Thyroid gland (tissue), 4 donors: Measurements from ENCODE around the gene SH3TC1. TPM values are rescaled to one million over a fixed set of nuclear protein-coding genes. Genes with fewer than 3 reads are reported as not detected.

Experiments used
- DNase-seq, 2 donors: peaks; one replicate each; pipeline ENCODE4 v3.0.0-alpha.2; 2019
- H3K27ac ChIP-seq, 3 donors: fragments of 200-600 bp; sonication (generic); 1 replicate in 2 of 3; 2 replicates in 1 of 3; pipeline ENCODE4 v1.5.1; 2016 to 2019; ENCODE audit warnings: mild to moderate bottlenecking in 1 of 3, moderate library complexity in 1 of 3
- H3K27me3 ChIP-seq: fragments of 200-600 bp; sonication (generic); one replicate; pipeline ENCODE4 v1.5.1; 2019
- H3K36me3 ChIP-seq, 2 donors: fragments of 200-600 bp; sonication (generic); one replicate each; pipeline ENCODE4 v1.5.1; 2016 to 2019
- H3K4me1 ChIP-seq, 2 donors: fragments of 200-600 bp; sonication (generic); one replicate each; pipeline ENCODE4 v1.5.1; 2017 to 2019
- H3K4me3 ChIP-seq, 3 donors: fragments of 200-600 bp; sonication (generic); replicated peaks in 1 of 3; 1 replicate in 2 of 3; 2 replicates in 1 of 3; pipeline ENCODE4 v1.5.1; 2016; ENCODE audit warnings: mild to moderate bottlenecking in 1 of 3
- H3K9me3 ChIP-seq: fragments of 200-600 bp; sonication (generic); one replicate; pipeline ENCODE4 v1.5.1; 2017
- POLR2A ChIP-seq, 2 donors: fragments of 450-650 bp; IDR thresholded peaks; one replicate each; pipeline ENCODE4 v1.6.1; 2017; ENCODE audit warnings: antibody characterized with exemption in 2 of 2, mild to moderate bottlenecking in 2 of 2, moderate library complexity in 1 of 2
- WGBS, 2 donors: methylation state at CpG; one replicate each; pipeline ENCODE4 v1.1.5; 2017; 5-methylcytosine and 5-hydroxymethylcytosine counted together
- intact Hi-C: fragments of 100-400 bp; cut with DNase I; formaldehyde crosslinking; loops from one replicate; pipeline ENCODE4 v1.15.1; 2023
- total RNA-seq, 4 donors: library from RNA; depleted of rRNA; stranded (reverse); fragments of >200 nt; gene quantifications; one replicate each; pipeline ENCODE4 v1.2.3, GENCODE V29; 2016
- TF ChIP-seq, protein P1 (sequence below), 6 experiments: fragments of 200-600 bp in 3 of 6; fragments of 450-650 bp in 3 of 6; sonication (generic) in 3 of 6; IDR thresholded peaks; one replicate each; pipeline ENCODE4 v1.5.1; 2016 to 2019; ENCODE audit warnings: antibody characterized with exemption in 6 of 6, mild to moderate bottlenecking in 2 of 6, inconsistent platforms in 1 of 6, moderate library complexity in 1 of 6

SH3TC1 gene
- total RNA-seq, 4 donors from 2014 or later: 13.5 to 29.5 (median 16.4) TPM

DNA sequence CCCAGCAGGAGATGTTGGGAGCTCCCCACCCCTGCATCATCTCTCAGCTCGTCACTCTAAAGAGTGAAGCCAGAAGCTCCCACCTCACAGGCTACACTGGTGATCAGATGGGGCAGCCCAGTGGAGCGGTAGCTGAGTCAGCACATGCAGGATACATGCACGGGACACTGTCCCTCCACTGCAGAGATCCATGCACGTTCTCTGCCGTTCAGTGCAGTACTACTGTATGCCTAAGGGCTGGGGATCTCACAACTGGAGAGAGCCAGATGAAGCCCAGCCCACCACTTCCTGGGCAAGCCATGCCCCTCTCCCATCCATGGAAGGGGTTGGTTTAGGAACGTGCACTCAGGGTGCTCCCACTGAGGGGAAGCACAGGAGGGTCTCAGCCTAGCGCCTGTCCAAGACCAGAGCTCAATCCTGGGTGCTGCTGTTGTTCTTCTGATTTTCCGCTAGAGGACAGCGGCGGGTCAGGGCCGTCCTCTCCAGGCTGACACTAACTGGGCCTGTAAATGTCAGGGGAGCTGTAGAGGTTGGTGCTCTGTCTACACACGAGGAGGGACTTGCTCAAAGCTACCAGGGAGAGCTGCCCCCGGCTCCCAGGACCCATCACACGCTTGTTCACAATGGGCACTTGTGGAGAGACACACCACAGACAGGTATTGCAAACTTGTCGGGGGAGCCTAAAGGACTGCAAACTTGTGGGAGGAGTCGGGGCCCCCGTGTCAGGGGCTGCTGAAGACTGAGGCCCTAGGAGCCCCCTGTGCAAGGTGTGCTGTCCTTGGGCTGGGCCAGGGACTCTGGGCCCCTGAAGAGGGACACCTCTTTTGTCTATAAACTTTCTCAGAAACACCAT, 22.3 kb upstream of the SH3TC1 start:
- DNase-seq: peak; percentile 58 to 60
- WGBS, 2 donors: 48 to 57% methylated on average over 4 to 12 of the region's 17 CpGs

DNA sequence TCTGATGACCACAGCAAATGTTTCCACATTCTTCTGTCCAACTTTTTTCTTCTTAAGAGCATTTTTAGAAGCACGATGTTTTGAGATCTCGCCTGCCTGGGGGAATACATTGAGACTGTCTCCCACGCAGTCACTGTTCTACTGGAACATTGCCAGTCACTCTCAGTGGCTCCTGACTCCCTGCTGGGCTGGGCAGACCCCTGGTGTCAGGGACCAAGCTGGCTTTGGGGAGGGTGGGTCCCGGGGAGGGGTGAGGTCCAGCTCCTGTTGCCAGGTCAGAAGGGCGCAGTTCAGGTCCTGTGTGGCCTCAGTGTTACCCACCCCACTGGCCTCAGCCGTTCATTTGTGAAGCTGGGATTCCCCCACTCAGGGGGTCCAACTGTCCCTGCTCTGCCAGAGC, 21.5 kb upstream of the SH3TC1 start:
- Histone ChIP-seq H3K27me3 (no peaks in the 10 kb centered on the region), H3K4me1 (no peaks in the 10 kb centered on the region), H3K9me3 (no peaks in the 10 kb centered on the region), H3K4me3 (no peak overlapping the region), H3K36me3 (no peaks in the 10 kb centered on the region), H3K27ac (no peak overlapping the region)
- TF ChIP-seq POLR2A (IDR thresholded peaks at IDR 0.05): no peak
- TF ChIP-seq, protein P1, sequence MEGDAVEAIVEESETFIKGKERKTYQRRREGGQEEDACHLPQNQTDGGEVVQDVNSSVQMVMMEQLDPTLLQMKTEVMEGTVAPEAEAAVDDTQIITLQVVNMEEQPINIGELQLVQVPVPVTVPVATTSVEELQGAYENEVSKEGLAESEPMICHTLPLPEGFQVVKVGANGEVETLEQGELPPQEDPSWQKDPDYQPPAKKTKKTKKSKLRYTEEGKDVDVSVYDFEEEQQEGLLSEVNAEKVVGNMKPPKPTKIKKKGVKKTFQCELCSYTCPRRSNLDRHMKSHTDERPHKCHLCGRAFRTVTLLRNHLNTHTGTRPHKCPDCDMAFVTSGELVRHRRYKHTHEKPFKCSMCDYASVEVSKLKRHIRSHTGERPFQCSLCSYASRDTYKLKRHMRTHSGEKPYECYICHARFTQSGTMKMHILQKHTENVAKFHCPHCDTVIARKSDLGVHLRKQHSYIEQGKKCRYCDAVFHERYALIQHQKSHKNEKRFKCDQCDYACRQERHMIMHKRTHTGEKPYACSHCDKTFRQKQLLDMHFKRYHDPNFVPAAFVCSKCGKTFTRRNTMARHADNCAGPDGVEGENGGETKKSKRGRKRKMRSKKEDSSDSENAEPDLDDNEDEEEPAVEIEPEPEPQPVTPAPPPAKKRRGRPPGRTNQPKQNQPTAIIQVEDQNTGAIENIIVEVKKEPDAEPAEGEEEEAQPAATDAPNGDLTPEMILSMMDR (IDR thresholded peaks at IDR 0.05): no peak
- WGBS, 2 donors: 71 to 73% methylated on average over 6 of the region's 6 CpGs
- DNase-seq: no peak
- intact Hi-C loops: no loop called here

More for the DNA sequence above, 22.3 kb upstream of the SH3TC1 start:
- no peaks in the 10 kb centered on the region for H3K36me3 ChIP-seq
- H3K9me3 ChIP-seq: no peaks in the 10 kb centered on the region
- TF ChIP-seq, protein P1 (IDR thresholded peaks at IDR 0.05): peak; percentile 71 to 89 (median 78)
- TF ChIP-seq POLR2A (IDR thresholded peaks at IDR 0.05): no peak
- intact Hi-C loops: no loop called here
- no peak overlapping the region for H3K4me3 ChIP-seq
- no peaks in the 10 kb centered on the region for H3K27me3 ChIP-seq
- H3K27ac ChIP-seq: no peak overlapping the region
- no peaks in the 10 kb centered on the region for H3K4me1 ChIP-seq

DNA sequence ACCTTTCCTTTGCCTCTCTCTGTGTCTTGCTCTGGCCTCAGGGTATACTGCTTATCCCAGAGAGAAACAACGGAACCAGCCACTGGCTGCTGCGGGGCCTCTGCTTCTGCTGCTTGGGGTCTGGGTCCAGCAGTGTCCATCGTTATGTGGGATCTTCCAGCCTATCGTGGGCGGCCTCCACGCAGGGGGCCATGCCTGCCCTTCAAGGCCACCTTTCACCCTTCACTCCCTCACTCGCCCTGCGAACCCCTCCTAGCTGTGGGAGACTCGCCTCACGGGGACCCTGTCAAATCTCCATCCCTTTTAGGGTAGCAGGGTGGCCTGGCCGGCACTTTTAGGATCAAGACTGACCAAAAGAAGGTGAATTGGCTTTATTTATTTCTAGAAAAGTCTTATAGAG, 21.1 kb upstream of the SH3TC1 start:
- Histone ChIP-seq H3K4me1 (peaks cover 0 to under 1% of the 10 kb centered on the region in 2 donors), H3K9me3 (no peaks in the 10 kb centered on the region), H3K27me3 (no peaks in the 10 kb centered on the region), H3K36me3 (no peaks in the 10 kb centered on the region), H3K4me3 (no peak overlapping the region), H3K27ac (no peak overlapping the region)
- intact Hi-C loops: no loop called here
- no peak for DNase-seq
- TF ChIP-seq, protein P1 (IDR thresholded peaks at IDR 0.05): no peak
- TF ChIP-seq POLR2A (IDR thresholded peaks at IDR 0.05): no peak
- 89 to 93% methylated on average over 11 of the region's 11 CpGs for WGBS, 2 donors

DNA sequence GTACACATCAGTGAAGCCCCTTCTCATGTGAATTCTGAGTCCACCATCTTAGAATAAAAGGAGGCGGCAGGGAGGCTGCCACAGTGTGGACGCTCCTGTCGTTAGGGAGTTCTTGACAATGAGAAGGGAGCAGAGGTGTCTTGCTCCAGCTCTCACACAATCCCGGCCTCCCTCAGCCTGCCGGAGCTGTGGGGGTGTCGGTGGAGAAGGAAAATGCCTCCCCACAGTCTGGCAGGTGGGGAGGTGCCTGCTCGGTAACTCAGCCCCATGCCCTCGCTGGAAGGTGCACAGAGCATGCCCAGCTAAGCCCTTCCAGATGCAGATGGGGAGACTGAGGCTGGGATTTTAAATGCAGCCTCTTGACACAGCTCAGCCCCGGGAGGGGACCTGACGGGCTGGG, 20.0 kb upstream of the SH3TC1 start:
- Histone ChIP-seq H3K9me3 (no peaks in the 10 kb centered on the region), H3K4me1 (peaks cover 0 to 4% of the 10 kb centered on the region in 2 donors), H3K27me3 (no peaks in the 10 kb centered on the region), H3K27ac (no peak overlapping the region), H3K36me3 (no peaks in the 10 kb centered on the region), H3K4me3 (no peak overlapping the region)
- intact Hi-C loops: no loop called here
- TF ChIP-seq, protein P1 (IDR thresholded peaks at IDR 0.05): no peak
- no peak for DNase-seq
- WGBS, 2 donors: 88% methylated on average over 9 to 10 of the region's 10 CpGs

DNA sequence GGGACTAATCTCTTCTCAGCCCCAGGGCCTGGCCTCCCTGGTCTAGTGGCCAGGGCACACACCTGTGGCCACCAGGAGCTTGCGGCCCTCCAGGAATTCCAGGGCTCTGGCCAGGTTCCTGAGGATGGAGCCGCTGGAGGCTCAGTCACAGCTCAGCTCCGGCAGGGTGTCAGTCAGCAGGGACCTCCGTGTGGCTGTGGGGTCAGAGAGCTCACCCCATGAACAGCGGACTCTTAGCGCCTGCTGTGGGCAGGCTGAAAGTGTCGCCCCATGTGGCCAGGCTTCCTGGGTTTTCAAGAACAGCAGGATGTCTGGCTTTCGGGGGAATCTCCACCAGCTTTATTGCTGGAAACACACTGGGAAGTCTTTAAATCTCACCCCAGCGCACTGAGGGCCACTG, 19.3 kb upstream of the SH3TC1 start:
- Histone ChIP-seq H3K4me3 (no peak overlapping the region), H3K9me3 (no peaks in the 10 kb centered on the region), H3K27me3 (no peaks in the 10 kb centered on the region), H3K27ac (no peak overlapping the region), H3K4me1 (peaks cover 0 to 4% of the 10 kb centered on the region in 2 donors), H3K36me3 (no peaks in the 10 kb centered on the region)
- 86 to 100% methylated on average over 1 to 6 of the region's 9 CpGs for WGBS, 2 donors
- no peak for TF ChIP-seq POLR2A (IDR thresholded peaks at IDR 0.05)
- TF ChIP-seq, protein P1 (IDR thresholded peaks at IDR 0.05): no peak
- DNase-seq: no peak
- intact Hi-C loops: no loop called here
